HL-60 (cell line): Measurements from ENCODE around the gene ATXN7L1.

Experiments used
- GABPA ChIP-seq: IDR thresholded peaks from 2 replicates; pipeline ENCODE4 v1.6.1; 2012; ENCODE audit warnings: low read depth
- POLR2AphosphoS5 ChIP-seq: IDR thresholded peaks from 2 replicates; pipeline ENCODE4 v1.6.1; 2012; ENCODE audit warnings: low read depth
- TF ChIP-seq, protein P1 (sequence below): IDR thresholded peaks from one replicate; pipeline ENCODE4 v1.5.1; 2011; ENCODE audit warnings: low read length, control low read depth, inconsistent platforms; ENCODE audit not compliant: insufficient read depth
- TF ChIP-seq, protein P2 (sequence below): IDR thresholded peaks from 2 replicates; pipeline ENCODE4 v1.6.1; 2012; ENCODE audit warnings: low read depth; ENCODE audit not compliant: insufficient replicate concordance

DNA sequence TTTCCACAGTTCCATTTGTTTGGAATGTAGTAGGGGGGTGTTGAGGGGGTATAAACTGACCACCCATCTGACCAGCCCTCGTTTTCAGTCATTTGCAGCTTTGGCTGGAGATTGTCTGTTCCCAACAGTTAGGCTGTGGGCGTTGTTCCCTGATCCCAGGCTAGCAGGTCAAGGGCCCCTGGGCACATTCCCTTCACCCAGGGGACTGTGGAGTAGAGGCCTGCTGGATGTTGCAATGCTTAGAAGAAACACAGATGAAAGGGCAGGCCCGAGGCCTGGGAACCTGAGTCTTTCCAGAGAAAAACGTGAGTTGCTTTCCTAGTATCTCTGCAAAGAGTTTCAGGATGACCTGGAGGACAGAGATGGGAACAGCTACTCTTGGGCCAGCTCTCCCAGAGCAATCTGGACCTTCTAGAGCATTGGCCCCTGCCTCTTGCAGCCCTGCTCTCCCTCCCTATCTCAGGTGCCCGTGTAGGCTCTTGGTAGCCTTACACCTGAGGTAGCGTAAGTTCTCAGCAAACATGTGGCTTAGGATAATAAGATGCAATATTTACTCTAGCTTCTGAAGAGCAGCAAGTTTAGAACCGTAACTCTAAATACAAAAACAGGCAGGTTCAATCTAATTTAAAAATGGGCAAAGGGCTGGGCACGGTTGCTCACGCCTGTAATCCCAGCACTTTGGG is 195.8 kb downstream of the ATXN7L1 start:
- TF ChIP-seq, protein P1, sequence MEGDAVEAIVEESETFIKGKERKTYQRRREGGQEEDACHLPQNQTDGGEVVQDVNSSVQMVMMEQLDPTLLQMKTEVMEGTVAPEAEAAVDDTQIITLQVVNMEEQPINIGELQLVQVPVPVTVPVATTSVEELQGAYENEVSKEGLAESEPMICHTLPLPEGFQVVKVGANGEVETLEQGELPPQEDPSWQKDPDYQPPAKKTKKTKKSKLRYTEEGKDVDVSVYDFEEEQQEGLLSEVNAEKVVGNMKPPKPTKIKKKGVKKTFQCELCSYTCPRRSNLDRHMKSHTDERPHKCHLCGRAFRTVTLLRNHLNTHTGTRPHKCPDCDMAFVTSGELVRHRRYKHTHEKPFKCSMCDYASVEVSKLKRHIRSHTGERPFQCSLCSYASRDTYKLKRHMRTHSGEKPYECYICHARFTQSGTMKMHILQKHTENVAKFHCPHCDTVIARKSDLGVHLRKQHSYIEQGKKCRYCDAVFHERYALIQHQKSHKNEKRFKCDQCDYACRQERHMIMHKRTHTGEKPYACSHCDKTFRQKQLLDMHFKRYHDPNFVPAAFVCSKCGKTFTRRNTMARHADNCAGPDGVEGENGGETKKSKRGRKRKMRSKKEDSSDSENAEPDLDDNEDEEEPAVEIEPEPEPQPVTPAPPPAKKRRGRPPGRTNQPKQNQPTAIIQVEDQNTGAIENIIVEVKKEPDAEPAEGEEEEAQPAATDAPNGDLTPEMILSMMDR = no peak
- TF ChIP-seq, protein P2, sequence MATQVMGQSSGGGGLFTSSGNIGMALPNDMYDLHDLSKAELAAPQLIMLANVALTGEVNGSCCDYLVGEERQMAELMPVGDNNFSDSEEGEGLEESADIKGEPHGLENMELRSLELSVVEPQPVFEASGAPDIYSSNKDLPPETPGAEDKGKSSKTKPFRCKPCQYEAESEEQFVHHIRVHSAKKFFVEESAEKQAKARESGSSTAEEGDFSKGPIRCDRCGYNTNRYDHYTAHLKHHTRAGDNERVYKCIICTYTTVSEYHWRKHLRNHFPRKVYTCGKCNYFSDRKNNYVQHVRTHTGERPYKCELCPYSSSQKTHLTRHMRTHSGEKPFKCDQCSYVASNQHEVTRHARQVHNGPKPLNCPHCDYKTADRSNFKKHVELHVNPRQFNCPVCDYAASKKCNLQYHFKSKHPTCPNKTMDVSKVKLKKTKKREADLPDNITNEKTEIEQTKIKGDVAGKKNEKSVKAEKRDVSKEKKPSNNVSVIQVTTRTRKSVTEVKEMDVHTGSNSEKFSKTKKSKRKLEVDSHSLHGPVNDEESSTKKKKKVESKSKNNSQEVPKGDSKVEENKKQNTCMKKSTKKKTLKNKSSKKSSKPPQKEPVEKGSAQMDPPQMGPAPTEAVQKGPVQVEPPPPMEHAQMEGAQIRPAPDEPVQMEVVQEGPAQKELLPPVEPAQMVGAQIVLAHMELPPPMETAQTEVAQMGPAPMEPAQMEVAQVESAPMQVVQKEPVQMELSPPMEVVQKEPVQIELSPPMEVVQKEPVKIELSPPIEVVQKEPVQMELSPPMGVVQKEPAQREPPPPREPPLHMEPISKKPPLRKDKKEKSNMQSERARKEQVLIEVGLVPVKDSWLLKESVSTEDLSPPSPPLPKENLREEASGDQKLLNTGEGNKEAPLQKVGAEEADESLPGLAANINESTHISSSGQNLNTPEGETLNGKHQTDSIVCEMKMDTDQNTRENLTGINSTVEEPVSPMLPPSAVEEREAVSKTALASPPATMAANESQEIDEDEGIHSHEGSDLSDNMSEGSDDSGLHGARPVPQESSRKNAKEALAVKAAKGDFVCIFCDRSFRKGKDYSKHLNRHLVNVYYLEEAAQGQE = no peak
- TF ChIP-seq GABPA = no peak
- TF ChIP-seq POLR2AphosphoS5 = no peak
